GM18870 (cell line): ENCODE measurements around the gene TLCD5.

Experiments used
- ATAC-seq: cut with Tn5 transposase; IDR thresholded peaks from one replicate; pipeline ENCODE4 v1.9.1; 2021; ENCODE audit warnings: moderate library complexity; ENCODE audit not compliant: unreplicated experiment

The TLCD5 gene

DNA sequence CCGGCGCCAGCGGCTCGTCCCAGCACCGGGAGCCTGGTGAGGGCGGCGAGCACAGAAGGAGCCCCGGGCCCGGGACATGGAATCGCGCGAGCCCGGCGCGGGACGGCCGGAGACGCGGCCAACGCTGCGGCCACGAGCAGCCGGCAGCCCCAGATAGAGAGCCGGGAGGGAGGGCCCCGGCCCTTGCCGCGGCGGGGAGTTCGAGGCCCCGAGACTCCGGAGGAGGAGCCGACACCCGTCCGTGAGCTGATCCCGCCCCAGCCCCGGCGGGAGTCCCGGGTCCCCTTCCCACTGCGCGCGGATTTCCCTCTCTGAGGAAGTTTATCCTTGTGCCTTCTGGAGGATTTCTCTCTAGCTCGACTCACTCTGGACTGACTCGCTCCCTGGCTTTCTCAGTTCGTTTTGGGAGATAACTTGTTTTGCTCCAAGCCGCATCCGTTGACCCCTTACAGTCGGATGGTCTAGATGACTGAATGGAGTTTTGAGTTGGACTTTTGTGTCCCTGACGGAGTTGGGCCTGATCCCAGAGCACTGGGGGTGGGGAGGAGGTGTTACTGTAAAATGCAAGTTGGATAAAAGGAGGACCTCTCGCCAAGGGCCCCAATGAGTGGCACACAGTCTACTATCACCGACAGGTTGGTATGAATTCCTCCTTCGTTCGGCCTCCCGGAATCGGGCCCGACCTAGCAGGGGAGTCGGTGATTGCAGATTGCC is 11.7 kb downstream of the TLCD5 start:
- ATAC-seq = no peak

DNA sequence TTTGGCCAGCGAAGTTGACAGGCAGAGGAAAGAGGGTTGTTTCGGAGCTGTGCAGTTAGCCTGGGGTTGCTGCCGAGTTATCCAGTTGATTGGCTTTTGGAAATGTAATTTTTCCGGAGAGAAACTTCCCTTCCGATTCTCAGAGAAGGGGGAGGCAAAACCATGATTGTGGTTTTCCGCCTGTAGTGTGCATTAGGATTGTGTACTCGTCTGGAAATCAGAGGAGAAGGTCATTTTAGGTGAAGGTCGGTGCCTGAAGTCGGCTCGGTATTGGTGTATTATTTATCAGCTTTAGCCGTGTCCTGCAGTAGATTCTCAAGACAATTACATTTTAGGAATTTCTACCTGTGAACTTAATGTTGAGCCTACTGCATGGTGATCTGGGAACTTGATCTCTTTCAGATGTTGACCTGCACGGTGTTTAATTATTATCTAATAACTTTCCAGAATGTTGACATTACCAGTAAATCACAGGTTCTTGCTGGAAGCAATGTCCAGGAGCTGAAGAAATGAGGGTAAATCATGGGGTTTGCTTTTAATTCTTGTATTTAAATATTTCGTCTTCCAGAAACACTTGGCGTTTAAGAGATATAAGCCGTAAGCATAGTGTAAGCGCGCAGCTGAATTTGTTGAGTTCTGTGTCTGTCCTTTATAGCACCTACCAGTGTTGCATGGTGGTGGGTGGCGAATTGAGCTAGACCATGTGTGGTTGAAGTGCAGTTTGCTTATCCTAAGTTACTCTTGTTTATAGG is 12.4 kb downstream of the TLCD5 start:
- ATAC-seq = no peak

DNA sequence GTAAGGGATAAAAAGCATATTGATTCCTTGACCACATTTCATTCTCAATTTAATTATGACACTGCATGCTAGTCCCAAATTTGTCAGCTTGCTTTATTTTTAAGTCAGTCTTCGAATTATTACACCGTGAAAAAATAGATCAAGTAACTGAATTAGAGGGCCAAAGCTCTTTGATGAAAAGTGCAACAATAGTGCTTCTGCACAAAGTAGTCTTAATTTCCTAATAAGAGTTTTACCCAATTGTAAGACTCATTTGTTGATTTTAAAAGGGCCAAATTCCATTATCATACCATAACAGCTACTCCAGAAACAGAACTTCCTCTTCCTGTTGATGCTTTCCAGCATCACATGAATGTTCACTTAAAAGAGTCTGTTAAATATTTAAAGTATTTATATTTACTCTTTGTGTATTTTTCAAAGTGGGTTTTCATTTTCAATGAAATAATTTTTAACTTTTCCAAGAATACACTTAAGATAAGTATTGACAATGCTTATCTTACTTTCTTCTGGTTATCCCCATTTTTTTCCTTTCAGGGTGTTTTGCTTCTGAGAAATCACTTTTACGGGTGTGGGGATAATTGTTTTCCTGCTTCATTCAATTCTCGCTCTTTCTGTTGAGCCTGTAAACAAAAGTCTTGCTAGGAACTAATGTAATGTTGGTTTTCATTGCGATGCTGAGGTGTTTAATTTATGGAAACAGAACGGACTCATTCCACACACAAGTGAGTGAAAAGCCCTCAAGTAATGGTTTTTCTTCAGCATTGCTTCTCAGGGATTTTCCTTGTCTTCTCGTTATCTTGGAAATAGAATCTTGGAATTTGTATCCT is 13.2 kb downstream of the TLCD5 start:
- ATAC-seq = no peak

DNA sequence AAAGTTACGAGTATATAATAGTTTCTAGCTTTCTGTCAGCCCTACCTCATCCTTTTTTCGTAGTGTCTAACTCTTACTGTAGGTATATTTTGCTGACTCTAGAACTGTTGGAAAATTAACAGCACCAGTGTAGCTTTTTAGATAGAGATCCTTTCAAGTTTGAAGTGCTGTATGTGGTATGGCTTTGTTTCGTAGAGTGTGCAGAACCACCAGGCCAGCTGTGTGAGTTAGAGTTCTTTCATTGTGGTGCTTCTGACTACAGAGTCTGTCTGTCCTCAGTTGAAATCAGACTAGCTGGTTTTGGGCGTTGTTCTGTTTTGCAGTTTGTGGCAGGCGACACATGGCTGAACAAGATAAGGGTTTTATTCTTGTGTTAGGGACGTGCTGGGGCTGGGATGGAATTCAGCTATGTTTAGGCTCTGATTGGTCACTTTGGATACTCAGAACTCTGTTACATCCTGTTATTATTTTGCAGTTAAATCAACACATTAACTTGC is 14.3 kb downstream of the TLCD5 start:
- no peak for ATAC-seq

DNA sequence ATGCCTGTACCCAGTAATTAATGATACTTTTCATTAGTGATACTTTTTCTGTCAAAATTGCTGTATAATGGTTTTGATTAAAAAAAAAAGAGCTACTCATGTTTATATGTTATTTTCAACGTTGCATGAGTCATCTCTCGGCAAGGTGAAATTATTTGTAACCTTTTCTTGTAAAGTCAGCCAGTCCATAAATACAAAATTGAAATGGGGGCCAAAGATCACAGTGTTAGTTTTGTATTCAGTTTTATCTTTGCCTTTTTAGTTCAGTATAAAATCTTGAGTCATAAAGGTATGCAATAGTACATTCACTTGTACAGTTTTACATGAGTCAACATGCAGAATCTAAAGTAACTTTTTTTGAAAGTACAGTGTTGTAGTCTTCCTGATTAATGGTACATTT is 15.4 kb downstream of the TLCD5 start:
- ATAC-seq = no peak

DNA sequence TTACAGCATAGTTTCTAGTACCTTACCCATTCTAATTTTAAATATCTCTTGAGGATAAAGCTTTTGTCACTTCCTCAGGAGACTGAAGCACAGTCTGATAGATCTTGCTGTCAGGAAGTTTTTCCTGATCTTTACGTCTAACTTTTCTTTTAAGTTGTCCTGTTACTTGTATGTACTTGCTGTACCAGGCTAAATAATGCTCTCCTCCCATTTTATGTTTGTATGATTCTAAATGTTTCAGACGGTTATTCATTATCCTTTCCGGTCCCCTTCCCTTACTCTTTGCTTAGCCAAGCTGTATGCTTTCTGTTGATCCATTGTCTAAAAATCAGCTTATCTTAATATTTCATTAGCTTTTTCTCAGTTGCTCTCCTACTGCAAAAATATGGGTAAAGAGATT is 17.1 kb downstream of the TLCD5 start:
- ATAC-seq = no peak

DNA sequence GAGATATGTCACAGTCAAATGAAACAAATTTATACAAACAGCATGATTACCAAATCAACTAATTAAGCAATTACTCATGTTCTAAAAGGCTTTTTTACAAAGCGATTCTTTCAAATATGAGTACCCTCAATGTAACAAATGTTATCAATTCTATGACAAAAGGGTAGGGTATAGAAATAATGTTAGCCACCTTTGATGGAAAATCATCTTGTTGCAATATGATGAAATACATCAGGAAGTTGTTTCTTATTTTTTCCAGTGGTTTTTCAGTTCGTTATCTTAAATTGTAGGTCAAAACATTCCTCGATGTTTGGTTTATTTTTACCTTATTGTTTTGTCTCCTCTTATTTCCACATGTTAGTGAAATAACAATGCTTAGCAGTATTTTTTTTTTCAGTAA is 17.6 kb downstream of the TLCD5 start:
- ATAC-seq = no peak

DNA sequence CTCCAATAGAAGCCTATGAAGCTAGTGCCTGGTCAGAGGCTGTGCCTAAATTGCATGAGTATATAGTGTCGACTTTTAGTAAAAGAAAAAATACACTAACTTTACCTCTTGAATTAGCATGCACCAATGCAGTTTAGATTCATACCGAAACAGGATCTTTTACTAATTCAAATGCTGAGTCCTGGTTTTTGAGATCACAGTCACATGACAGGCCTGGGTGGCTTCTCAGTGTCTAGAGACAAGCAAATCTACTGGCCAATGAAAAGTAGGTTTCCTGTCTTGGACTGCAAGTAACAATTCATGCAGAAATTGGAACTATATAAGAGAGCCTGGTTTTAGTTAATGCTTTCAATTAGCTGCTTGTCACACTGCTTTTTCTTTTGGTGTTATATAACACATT is 18.3 kb downstream of the TLCD5 start:
- ATAC-seq = peak; percentile 41

DNA sequence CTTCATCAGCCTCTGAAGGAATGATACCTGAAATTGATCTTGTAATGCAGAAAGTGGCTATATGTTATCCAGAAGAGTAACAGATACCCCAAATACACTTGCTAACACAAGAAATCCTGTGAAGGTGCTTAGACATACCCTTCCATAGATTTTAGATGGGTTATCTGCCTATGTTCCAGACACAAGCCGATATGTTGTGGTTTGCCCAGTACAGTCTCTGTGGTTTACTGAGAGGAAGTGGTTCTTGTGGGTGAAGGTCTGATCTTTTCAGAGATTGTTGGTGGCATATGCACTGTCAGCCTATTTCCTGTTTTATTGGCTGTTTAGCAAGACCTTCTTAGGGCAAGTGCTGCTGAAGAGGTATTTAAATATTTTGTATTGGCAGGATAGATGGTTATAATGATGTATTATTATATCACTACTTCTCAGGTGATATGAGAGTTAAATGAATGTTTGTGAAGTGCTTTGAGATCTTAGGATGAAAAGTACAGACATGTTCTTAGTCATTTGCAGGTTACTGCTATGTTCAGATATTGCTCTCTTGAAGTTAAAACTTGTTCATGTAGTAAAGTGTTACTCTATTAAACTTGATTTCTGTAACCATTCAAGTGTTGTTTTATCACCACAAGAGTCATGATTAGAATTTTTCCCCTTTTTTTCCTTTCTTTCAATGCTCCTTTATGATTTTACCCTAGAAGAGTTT is 19.4 kb downstream of the TLCD5 start:
- peak; percentile 91 for ATAC-seq

DNA sequence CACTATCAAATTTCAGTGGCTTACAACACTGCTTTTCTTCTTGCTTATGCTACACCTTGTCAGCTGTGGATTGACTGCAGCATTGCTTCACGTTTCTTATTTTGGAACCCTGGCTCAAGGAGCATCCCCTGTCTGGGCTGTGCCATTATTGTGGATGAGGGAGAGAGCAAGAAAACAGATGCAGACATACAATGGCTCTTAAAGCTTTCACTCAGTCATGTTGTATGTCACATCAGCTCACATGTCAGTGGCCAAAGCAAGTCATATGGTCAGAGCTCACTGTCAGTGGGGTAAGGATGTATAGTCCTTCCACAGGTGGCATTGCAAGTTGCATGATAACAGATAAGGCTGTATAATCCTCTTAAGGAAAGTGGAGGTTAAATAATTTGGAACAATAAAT is 21.1 kb downstream of the TLCD5 start:
- ATAC-seq = no peak

DNA sequence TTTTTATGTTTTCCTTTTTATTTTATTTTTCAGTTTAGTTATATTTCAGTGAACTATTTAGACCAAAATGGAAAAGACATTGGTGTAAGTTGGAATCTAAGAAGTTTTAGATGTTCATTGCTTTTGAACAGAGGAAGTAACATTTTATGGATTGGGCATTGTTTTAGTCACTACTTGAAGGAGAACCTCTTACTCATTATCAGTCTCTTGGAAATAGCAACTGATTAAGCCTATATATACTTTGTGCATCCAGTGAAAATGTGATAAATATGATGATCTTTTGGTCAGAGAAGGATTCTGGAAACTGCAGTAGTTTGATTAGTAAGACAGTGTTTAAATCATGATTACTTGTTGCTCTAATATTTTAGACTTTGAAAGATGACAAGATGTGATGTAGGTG is 25.5 kb downstream of the TLCD5 start:
- no peak for ATAC-seq

DNA sequence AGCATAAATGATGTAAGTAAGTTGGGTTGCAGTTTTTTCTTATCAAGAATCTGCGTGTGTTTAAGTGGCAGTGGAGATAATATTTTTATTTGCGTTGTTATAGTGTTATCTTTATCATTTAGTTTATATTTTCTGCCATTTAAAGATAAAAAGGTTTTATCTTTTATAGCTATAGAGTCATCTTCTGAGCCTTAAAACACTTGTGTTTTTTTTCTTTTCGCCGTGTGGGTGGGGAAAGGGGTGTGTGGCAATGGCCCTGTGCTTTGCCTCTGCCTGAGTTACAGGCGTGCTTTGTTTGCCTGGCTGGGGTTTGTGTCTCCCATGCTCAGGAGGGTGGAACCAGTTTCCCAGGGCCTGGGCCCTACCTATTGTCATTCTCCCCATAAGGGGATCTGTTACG is 27.3 kb downstream of the TLCD5 start:
- no peak for ATAC-seq

DNA sequence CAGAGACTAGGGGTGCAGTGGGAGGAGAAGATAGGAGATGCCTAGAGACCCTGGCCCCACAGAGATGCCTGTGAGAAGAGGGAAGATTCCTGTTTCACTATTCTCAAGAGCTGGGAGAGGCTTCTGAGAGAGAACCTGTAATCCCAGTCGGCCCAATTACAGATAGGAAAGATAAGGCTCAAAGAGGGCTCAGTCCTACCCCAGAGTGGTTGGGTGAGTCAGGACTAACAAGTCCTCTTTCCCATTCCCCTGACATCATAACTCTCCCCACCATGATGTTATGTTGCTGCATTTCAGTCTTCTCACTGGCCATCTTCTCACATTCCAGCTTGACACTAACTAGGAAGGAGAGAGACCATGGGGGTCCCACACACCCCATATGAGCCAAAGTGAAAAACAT is 29.0 kb downstream of the TLCD5 start:
- ATAC-seq = no peak

DNA sequence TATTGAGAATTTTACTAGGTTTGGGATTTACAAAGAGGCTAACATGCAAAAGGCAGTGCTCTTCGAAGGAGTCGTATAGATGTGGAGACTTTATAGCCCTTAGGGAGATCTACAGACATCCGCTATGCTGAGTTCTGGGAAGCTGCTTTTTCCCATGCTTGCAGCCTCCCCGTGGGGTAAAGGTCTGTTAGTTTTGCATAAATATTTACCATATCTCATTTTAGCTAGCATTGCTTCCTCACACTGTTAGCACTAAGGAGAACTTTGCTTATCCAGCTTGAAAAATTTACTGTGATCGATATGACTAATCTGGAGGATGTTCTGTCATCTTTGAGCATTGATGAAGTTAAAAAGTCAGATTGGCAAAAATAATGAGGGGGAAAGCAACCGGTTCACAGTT is 29.7 kb downstream of the TLCD5 start:
- no peak for ATAC-seq

DNA sequence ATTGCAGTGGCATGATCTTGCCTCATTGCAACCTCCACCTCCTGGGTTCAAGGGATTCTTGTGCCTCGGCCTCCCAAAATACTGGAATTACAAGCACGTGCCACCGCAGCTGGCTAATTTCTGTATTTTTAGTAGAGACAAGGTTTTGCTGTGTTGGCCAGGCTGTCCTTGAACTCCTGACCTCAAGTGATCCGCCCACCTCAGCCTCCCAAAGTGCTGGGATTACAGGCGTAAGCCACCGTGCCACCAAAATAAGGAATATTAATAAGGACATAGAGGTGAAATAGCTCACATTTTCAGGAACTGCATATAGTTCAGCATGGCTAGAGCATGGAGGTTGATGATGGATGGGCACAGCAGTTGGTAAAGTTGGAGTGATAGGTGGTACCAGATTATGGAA is 32.5 kb downstream of the TLCD5 start:
- no peak for ATAC-seq

DNA sequence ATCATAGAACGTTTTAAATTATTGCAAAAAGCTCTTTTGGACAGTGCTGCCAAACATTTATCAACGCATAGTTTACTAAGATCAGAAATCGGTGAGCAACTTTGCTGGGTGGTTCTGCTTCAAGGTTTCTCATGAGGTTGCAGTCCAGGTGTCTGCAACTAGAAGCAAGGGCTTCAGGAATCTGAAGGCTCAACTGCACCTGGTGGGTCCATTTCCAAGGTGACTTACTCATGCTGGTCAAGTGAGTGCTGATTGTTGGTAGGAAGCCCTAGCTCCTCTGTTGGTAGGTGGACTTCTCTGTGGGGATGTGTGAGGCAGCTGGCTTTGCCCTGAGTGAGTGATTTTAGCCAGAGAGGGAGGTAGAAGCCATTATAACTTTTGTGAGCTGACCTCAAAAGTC is 33.6 kb downstream of the TLCD5 start:
- ATAC-seq = no peak

DNA sequence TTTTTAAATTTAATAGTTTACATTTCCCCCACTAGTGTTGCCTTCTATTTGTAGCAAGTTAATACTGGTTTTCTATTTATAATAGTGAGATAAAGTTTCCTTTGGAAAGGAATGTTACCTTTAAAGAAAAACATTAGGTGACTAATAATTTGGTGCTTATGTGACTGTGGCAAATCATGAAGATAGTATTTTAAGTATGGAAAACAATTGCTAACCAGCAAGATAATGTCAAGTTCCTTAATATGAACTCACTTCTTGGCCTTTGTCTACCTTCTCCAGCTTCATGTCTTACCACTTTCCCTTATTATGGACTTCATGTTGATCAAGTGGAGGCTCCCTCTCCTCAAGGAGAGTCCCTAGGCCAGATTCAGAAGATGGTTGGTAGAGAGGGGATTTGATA is 38.3 kb downstream of the TLCD5 start:
- ATAC-seq = no peak

DNA sequence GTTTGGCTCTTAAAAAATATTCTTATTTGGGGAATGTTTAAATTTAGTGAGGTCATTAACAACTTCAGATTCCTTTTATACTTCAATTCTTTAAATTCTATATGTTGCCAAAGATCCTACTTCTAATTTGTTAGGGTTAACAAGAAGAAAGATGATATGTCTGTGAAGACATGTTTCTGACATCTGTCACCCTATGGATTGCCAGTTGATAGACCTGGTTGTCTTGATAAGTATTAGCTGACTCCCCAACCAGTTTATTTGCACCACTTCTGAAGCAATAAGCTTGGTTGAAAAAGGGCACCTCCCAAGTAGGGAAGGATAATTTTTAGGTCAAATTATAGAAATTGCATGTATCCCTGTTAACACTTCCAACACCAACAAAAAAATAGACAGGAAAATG is 40.4 kb downstream of the TLCD5 start:
- no peak for ATAC-seq

DNA sequence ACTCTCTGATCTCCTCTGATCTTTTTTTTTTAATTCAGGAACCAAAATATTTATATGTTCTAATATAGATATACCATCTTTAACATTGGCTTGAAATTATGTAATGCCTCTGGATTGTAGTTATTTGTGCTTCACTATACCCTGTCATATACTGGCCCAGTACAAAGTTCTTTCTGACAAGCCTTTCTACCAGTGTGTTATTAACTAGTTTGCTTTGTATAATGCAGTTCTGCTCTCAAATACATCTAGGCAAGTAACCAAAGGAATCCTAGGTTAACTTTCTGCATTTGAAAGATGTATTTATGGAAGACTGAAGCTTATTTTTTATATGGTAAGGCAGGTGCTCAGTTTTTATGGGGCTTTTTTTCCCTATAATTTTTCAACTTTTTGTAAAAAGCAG is 47.2 kb downstream of the TLCD5 start:
- no peak for ATAC-seq

DNA sequence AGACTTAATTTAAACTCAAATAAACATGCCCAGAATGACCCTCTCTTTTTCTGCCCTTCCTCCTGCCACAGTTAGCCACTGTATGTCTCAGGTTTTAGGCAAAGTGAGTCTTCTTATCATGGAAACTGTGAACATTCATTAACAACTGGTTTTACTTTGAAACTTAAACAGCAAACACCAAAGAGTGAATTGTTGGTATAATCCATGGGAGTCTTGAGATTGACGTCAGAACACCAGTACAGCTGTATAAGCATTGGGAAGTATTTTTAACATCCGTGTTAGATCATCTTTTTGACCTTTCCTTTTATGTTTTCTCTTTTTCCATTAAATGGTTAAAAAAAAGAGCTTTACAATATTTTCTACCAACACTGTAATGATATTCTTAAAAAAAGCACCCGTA is 50.0 kb downstream of the TLCD5 start:
- no peak for ATAC-seq

DNA sequence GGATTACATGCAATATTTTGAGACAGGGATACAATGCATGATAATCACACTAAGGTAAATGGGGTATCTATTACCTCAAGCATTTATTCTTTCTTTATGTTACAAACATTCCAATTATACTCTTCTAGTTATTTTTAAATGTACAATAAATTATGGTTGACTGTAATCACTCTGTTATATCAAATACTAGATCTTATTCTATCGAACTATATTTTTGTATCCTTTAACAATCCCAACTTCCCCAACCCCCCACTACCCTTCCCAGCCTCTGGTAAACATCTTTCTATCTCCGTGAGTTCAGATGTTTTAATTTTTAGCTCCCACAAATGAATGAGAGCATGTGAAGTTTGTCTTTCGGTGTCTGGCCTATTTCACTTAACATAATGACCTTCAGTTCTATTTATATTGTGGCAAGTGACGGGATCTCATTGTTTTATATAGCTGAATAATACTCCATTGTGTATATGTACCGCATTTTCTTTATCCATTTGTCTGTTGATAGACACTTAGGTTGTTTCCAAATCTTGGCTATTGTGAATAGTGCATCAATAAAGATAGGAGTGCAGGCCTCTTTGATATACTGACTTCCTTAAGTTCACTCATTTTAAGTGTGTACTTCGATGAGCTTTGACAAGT is 51.6 kb downstream of the TLCD5 start:
- ATAC-seq = no peak
